Loucy (cell line): Measurements from ENCODE around the gene WBP2.

Source experiments
- H2AFZ ChIP-seq: fragments of 200-600 bp; sonication (generic); 2 replicates; pipeline ENCODE4 v1.6.0; 2016; ENCODE audit warnings: antibody characterized with exemption, mild to moderate bottlenecking, low read length, moderate library complexity
- H3F3A ChIP-seq: fragments of 200-600 bp; 2 replicates; pipeline ENCODE4 v1.6.0; 2016; ENCODE audit warnings: antibody characterized with exemption, low read depth, mild to moderate bottlenecking
- H3K27me3 ChIP-seq: fragments of 200-600 bp; sonication (generic); 2 replicates; pipeline ENCODE4 v1.6.1; 2014; ENCODE audit warnings: low read length, mild to moderate bottlenecking; ENCODE audit not compliant: insufficient read depth, poor library complexity, severe bottlenecking
- H3K36me3 ChIP-seq: fragments of 200-600 bp; sonication (generic); 2 replicates; pipeline ENCODE4 v1.6.1; 2016; ENCODE audit warnings: low read length; ENCODE audit not compliant: insufficient read depth
- H3K4me1 ChIP-seq: fragments of 200-600 bp; sonication (generic); 2 replicates; pipeline ENCODE4 v1.5.1; 2014; ENCODE audit warnings: low read length, mild to moderate bottlenecking; ENCODE audit not compliant: insufficient read depth, poor library complexity, severe bottlenecking
- H3K4me2 ChIP-seq: fragments of 200-600 bp; sonication (generic); 2 replicates; pipeline ENCODE4 v1.6.0; 2014; ENCODE audit warnings: antibody characterized with exemption, low read length, low read depth, mild to moderate bottlenecking; ENCODE audit not compliant: poor library complexity, severe bottlenecking
- H3K4me3 ChIP-seq: fragments of 200-600 bp; sonication (generic); 2 replicates; pipeline ENCODE4 v1.5.1; 2014; ENCODE audit warnings: low read length, mild to moderate bottlenecking, mixed read lengths; ENCODE audit not compliant: poor library complexity, severe bottlenecking
- H3K79me2 ChIP-seq: fragments of 200-600 bp; sonication (generic); 2 replicates; pipeline ENCODE4 v1.6.1; 2014; ENCODE audit warnings: low read length; ENCODE audit not compliant: insufficient read depth
- H3K9ac ChIP-seq: fragments of 200-600 bp; sonication (generic); 2 replicates; pipeline ENCODE4 v1.6.0; 2014; ENCODE audit warnings: mild to moderate bottlenecking, low read depth, low read length, moderate library complexity; ENCODE audit not compliant: poor library complexity, severe bottlenecking
- H3K9me2 ChIP-seq: fragments of 200-600 bp; sonication (generic); replicated peaks from 2 replicates; pipeline ENCODE4 v1.6.1; 2016; ENCODE audit warnings: low read depth, low read length, mixed read lengths
- H3K9me3 ChIP-seq: fragments of 200-600 bp; sonication (generic); 2 replicates; pipeline ENCODE4 v1.6.1; 2014; ENCODE audit warnings: mild to moderate bottlenecking, antibody characterized with exemption, low read length, low read depth; ENCODE audit not compliant: insufficient read depth
- H4K20me1 ChIP-seq: fragments of 200-600 bp; sonication (generic); 2 replicates; pipeline ENCODE4 v1.6.0; 2014; ENCODE audit warnings: antibody characterized with exemption, low read length, mild to moderate bottlenecking; ENCODE audit not compliant: insufficient read depth, poor library complexity, severe bottlenecking
- CTCF ChIP-seq: fragments of 200-600 bp; sonication (generic); conservative IDR thresholded peaks from 2 replicates; pipeline ENCODE4 v1.5.1; 2014; ENCODE audit warnings: mild to moderate bottlenecking, antibody characterized with exemption, low read length
- EZH2phosphoT487 ChIP-seq: fragments of 200-600 bp; IDR thresholded peaks from 2 replicates; pipeline ENCODE4 v1.6.1; 2018; ENCODE audit warnings: antibody characterized with exemption, mild to moderate bottlenecking, moderate library complexity, borderline replicate concordance

The WBP2 gene

GRCh38 chr17:75829747-75830146 lies 25.4 kb downstream of the WBP2 start:
- Histone ChIP-seq H3K9me3 (no peaks in the 10 kb centered on the region), H3K9me2 (no peaks in the 10 kb centered on the region), H3F3A (no peaks in the 10 kb centered on the region), H2AFZ (no peak overlapping the region), H3K9ac (no peak overlapping the region), H3K4me1 (peaks cover 24% of the 10 kb centered on the region), H4K20me1 (peaks cover 33% of the 10 kb centered on the region), H3K4me2 (no peak overlapping the region), H3K79me2 (peaks cover 4% of the 10 kb centered on the region; the same call in 1 of the 2 replicates), H3K27me3 (no peaks in the 10 kb centered on the region), H3K36me3 (peaks cover 49% of the 10 kb centered on the region; the same call in 1 of the 2 replicates), H3K4me3 (no peak overlapping the region)
- no peak for TF ChIP-seq CTCF
- TF ChIP-seq EZH2phosphoT487 = no peak

- Histone ChIP-seq H3F3A (no peaks in the 10 kb centered on the region), H3K4me1 (peaks cover 22% of the 10 kb centered on the region), H4K20me1 (peaks cover 24% of the 10 kb centered on the region), H2AFZ (no peak overlapping the region), H3K36me3 (peaks cover 46% of the 10 kb centered on the region; the same call in 1 of the 2 replicates), H3K9ac (no peak overlapping the region), H3K9me3 (no peaks in the 10 kb centered on the region), H3K4me2 (no peak overlapping the region), H3K27me3 (no peaks in the 10 kb centered on the region), H3K4me3 (no peak overlapping the region), H3K9me2 (no peaks in the 10 kb centered on the region), H3K79me2 (peaks cover 4% of the 10 kb centered on the region; the same call in 1 of the 2 replicates)
- TF ChIP-seq CTCF (no peak), EZH2phosphoT487 (no peak)
Observed at GRCh38 chr17:75828741-75829140, 26.4 kb downstream of the WBP2 start.

GRCh38 chr17:75828076-75828400 lies 27.1 kb downstream of the WBP2 start:
- peaks cover 15% of the 10 kb centered on the region for H3K4me1 ChIP-seq
- H3K9me2 ChIP-seq = no peaks in the 10 kb centered on the region
- no peak overlapping the region for H3K4me3 ChIP-seq
- peaks cover 47% of the 10 kb centered on the region; the same call in 1 of the 2 replicates for H3K36me3 ChIP-seq
- no peaks in the 10 kb centered on the region for H3K27me3 ChIP-seq
- H3K9ac ChIP-seq = no peak overlapping the region
- H3K4me2 ChIP-seq = no peak overlapping the region
- no peaks in the 10 kb centered on the region for H3F3A ChIP-seq
- H3K79me2 ChIP-seq = peaks cover 4% of the 10 kb centered on the region; the same call in 1 of the 2 replicates
- H3K9me3 ChIP-seq = no peaks in the 10 kb centered on the region
- TF ChIP-seq EZH2phosphoT487 = no peak
- TF ChIP-seq CTCF = no peak
- H2AFZ ChIP-seq = no peak overlapping the region
- H4K20me1 ChIP-seq = peaks cover 21% of the 10 kb centered on the region
